Stomach (tissue), 9 donors: ENCODE data around the gene HIF1A. TPM values are rescaled to one million over a fixed set of nuclear protein-coding genes. Genes with fewer than 3 reads are reported as not detected.

Experiments used
- DNase-seq, 2 donors: peaks; one replicate each; pipeline versions ENCODE4 v3.0.0 to v3.0.0-alpha.2; 2013 to 2019
- H3K27ac ChIP-seq, 5 donors: fragments of 200-600 bp in 4 of 5; sonication (generic) in 4 of 5; one replicate each; pipeline ENCODE4 v1.5.1; 2013 to 2019; ENCODE audit warnings: mild to moderate bottlenecking in 1 of 5, moderate library complexity in 1 of 5
- H3K27me3 ChIP-seq, 3 donors: fragments of 200-600 bp; sonication (generic); one replicate each; pipeline ENCODE4 v1.5.1; 2017 to 2019; ENCODE audit warnings: mixed run types in 1 of 3
- H3K36me3 ChIP-seq, 4 donors: fragments of 200-600 bp; sonication (generic); 1 replicate in 3 of 4; 2 replicates in 1 of 4; pipeline ENCODE4 v1.5.1; 2016 to 2019
- H3K4me1 ChIP-seq, 4 donors: fragments of 200-600 bp; sonication (generic); one replicate each; pipeline ENCODE4 v1.5.1; 2016 to 2019
- H3K4me3 ChIP-seq, 4 donors: fragments of 200-600 bp; sonication (generic) in 3 of 4; one replicate each; pipeline ENCODE4 v1.5.1; 2016 to 2019; ENCODE audit warnings: mild to moderate bottlenecking in 1 of 4
- H3K9me3 ChIP-seq, 4 donors: fragments of 200-600 bp; sonication (generic); one replicate each; pipeline ENCODE4 v1.5.1; 2016 to 2019
- EP300 ChIP-seq: sonication (generic); formaldehyde crosslinking; IDR thresholded peaks from one replicate; pipeline ENCODE4 v1.6.1; 2017; ENCODE audit warnings: antibody characterized with exemption
- POLR2A ChIP-seq, 4 donors: fragments of 450-650 bp; IDR thresholded peaks; one replicate each; pipeline ENCODE4 v1.6.1; 2016; ENCODE audit warnings: antibody characterized with exemption in 4 of 4, control low read depth in 2 of 4, mild to moderate bottlenecking in 1 of 4, moderate library complexity in 1 of 4
- POLR2AphosphoS5 ChIP-seq, 3 donors: sonication (generic); formaldehyde crosslinking; IDR thresholded peaks; one replicate each; pipeline ENCODE4 v1.6.1; 2016; ENCODE audit warnings: antibody characterized with exemption in 3 of 3
- WGBS, 5 donors: extraction: QIAGEN DNeasy Blood & Tissue Kit in 3 of 5; methylation state at CpG; one replicate each; pipeline versions ENCODE4 v1.1.5 to v1.1.7; 2013 to 2018; 5-methylcytosine and 5-hydroxymethylcytosine counted together
- intact Hi-C: fragments of 100-400 bp; cut with DNase I; formaldehyde crosslinking; loops from one replicate; pipeline ENCODE4 v1.15.1; 2023; ENCODE audit warnings: low total_unique reads
- polyA plus RNA-seq, 3 donors: library from polyadenylated mRNA; stranded (reverse); fragments of 200-250 nt; gene quantifications; one replicate each; pipeline ENCODE4 v1.2.3, GENCODE V29; 2013
- total RNA-seq, 5 donors: library from RNA; depleted of rRNA; stranded (reverse); fragments of >200 nt; gene quantifications; one replicate each; pipeline versions ENCODE4 v1.1.0 to v1.2.3, GENCODE V29; 2014 to 2016
- TF ChIP-seq, protein P1 (sequence below), 7 experiments: fragments of 450-650 bp in 4 of 7; fragments of 200-600 bp in 3 of 7; sonication (generic) in 3 of 7; IDR thresholded peaks; one replicate each; pipeline ENCODE4 v1.5.1; 2016 to 2019; ENCODE audit warnings: antibody characterized with exemption in 7 of 7, control low read depth in 2 of 7, mild to moderate bottlenecking in 1 of 7
- donor health status: healthy with polysubstance abuse.
- donor health status: Bipolar disorder and iron deficiency.
- donor health status: healthy.

The HIF1A gene
- total and polyA plus RNA-seq, 8 donors, result 26.4 to 192 (median 77.8) TPM

DNA sequence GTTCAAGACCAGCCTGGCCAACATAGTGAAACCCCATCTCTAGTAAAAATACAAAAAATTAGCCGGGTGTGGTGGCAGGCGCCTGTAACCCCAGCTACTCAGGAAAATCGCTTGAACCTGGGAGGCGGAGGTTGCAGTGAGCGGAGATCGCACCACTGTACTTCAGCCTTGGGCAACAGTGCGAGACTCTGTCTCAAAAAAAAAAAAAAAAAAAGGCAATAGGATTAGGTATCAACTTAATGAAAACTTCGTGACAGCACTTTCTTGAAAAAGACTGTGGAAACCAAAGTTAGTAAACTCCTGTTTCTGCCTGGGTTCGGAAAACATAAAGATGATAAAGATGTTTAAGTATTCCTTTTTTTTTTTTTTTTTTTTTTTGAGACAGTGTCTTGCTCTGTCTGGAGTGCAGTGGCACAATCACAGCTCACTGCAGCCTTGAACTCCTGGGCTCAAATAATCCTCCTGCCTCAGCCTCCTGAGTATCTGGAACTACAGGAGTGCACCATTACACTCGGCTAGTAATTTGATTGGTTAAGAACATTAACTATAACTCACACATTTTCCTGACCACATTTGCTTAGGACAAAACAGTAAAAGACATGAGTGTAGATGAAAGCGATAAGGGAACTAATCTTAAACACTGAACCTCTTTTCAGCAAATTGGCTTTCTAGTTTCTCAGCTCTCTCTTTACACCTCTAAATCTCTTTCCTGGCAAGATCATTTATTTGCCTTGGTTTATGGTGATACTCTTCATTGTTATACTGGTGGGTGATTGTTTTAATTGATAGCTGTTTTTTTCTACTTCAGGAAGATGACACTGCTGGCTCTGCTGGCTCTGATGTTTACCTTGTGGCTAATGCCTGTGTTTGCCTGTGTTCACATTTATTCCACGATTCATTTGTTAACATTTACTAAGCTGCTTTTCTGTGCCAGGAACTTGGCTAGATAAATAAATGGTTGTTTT, 15.8 kb downstream of the HIF1A start:
- no peak overlapping the region for H3K4me3 ChIP-seq
- H3K27me3 ChIP-seq, result no peaks in the 10 kb centered on the region
- TF ChIP-seq EP300, result no peak
- TF ChIP-seq, protein P1, sequence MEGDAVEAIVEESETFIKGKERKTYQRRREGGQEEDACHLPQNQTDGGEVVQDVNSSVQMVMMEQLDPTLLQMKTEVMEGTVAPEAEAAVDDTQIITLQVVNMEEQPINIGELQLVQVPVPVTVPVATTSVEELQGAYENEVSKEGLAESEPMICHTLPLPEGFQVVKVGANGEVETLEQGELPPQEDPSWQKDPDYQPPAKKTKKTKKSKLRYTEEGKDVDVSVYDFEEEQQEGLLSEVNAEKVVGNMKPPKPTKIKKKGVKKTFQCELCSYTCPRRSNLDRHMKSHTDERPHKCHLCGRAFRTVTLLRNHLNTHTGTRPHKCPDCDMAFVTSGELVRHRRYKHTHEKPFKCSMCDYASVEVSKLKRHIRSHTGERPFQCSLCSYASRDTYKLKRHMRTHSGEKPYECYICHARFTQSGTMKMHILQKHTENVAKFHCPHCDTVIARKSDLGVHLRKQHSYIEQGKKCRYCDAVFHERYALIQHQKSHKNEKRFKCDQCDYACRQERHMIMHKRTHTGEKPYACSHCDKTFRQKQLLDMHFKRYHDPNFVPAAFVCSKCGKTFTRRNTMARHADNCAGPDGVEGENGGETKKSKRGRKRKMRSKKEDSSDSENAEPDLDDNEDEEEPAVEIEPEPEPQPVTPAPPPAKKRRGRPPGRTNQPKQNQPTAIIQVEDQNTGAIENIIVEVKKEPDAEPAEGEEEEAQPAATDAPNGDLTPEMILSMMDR (IDR thresholded peaks at IDR 0.05), result no peak
- no peak for TF ChIP-seq POLR2A (IDR thresholded peaks at IDR 0.05)
- TF ChIP-seq POLR2AphosphoS5 (IDR thresholded peaks at IDR 0.05), result no peak
- intact Hi-C loops, result no loop called here
- 68 to 79% (median 71%) methylated on average over 12 of the region's 12 CpGs for WGBS, 5 donors
- no peaks in the 10 kb centered on the region for H3K36me3 ChIP-seq
- peaks cover 22 to 79% (median 54%) of the 10 kb centered on the region in 4 donors for H3K4me1 ChIP-seq
- H3K27ac ChIP-seq, result peak overlapping the region in 2 of 5 donors; percentile 5 to 47
- H3K9me3 ChIP-seq, result no peaks in the 10 kb centered on the region
- DNase-seq, result peak in 1 of 2 donors; percentile 26

- Histone ChIP-seq H3K27me3 (no peaks in the 10 kb centered on the region), H3K4me3 (no peak overlapping the region), H3K36me3 (no peaks in the 10 kb centered on the region), H3K9me3 (no peaks in the 10 kb centered on the region), H3K4me1 (peaks cover 26 to 80% (median 54%) of the 10 kb centered on the region in 4 donors), H3K27ac (peak overlapping the region in 2 of 5 donors; percentile 5 to 47)
- TF ChIP-seq POLR2A (IDR thresholded peaks at IDR 0.05) (no peak), EP300 (no peak), POLR2AphosphoS5 (IDR thresholded peaks at IDR 0.05) (no peak)
- TF ChIP-seq, protein P1 (IDR thresholded peaks at IDR 0.05), result no peak
- 93 to 100% (median 97%) methylated on average over 1 of the region's 1 CpG for WGBS, 5 donors
- no peak for DNase-seq
- intact Hi-C loops, result no loop called here
Measured at GRCh38 chr14:61712137-61712536, 16.8 kb downstream of the HIF1A start.

- Histone ChIP-seq H3K4me3 (no peak overlapping the region), H3K4me1 (peaks cover 33 to 97% (median 62%) of the 10 kb centered on the region in 4 donors), H3K36me3 (no peaks in the 10 kb centered on the region), H3K27ac (peak overlapping the region in 1 of 5 donors; percentile 6), H3K9me3 (no peaks in the 10 kb centered on the region), H3K27me3 (no peaks in the 10 kb centered on the region)
- intact Hi-C loops, result no loop called here
- TF ChIP-seq EP300, result no peak
- TF ChIP-seq, protein P1 (IDR thresholded peaks at IDR 0.05), result no peak
- no peak for TF ChIP-seq POLR2AphosphoS5 (IDR thresholded peaks at IDR 0.05)
- TF ChIP-seq POLR2A (IDR thresholded peaks at IDR 0.05), result no peak
- 46 to 63% (median 61%) methylated on average over 4 of the region's 4 CpGs for WGBS, 5 donors
- DNase-seq, result no peak
Measured at GRCh38 chr14:61713724-61714437, 18.6 kb downstream of the HIF1A start.

- intact Hi-C loops, result no loop called here
- WGBS, 5 donors, result 68 to 84% (median 78%) methylated on average over 1 of the region's 1 CpG
- TF ChIP-seq, protein P1 (IDR thresholded peaks at IDR 0.05), result no peak
- TF ChIP-seq EP300, result no peak
- TF ChIP-seq POLR2A (IDR thresholded peaks at IDR 0.05), result no peak
- no peak for TF ChIP-seq POLR2AphosphoS5 (IDR thresholded peaks at IDR 0.05)
- Histone ChIP-seq H3K4me1 (peaks cover 40 to 98% (median 59%) of the 10 kb centered on the region in 4 donors), H3K36me3 (peaks cover 2 to 12% (median 6%) of the 10 kb centered on the region in 4 donors), H3K27ac (no peak overlapping the region), H3K4me3 (no peak overlapping the region), H3K9me3 (no peaks in the 10 kb centered on the region), H3K27me3 (no peaks in the 10 kb centered on the region)
- DNase-seq, result no peak
Measured at GRCh38 chr14:61716956-61717355, 21.6 kb downstream of the HIF1A start.
